Endothelial cell of umbilical vein (primary cell): ENCODE measurements around the gene TARS2. TPM values are rescaled to one million over a fixed set of nuclear protein-coding genes. Genes with fewer than 3 reads are reported as not detected.

Source experiments
- BruUV-seq: library from RNA; stranded (reverse); fragments of 400-500 nt; replicated peaks from 2 replicates; lab custom pipeline; 2021; lab: Mats Ljungman, UMichigan
- CTCF ChIA-PET: fragments of 300-600, 350-600 bp; sonication (Branson Sonifier 250); formaldehyde crosslinking; loops from one replicate; lab custom pipeline; 2021; ENCODE audit warnings: antibody characterized with exemption, inconsistent platforms; lab: Charles Lee
- POLR2A ChIA-PET: fragments of 300-600, 350-600 bp; sonication (Branson Sonifier 250); formaldehyde crosslinking; loops from one replicate; lab custom pipeline; 2021; ENCODE audit warnings: antibody characterized with exemption, inconsistent platforms; lab: Charles Lee
- DNase-seq: peaks from one replicate; pipeline ENCODE4 v3.0.0-alpha.2; 2011; ENCODE audit warnings: low read depth, low spot score
- FAIRE-seq: peaks from 2 replicates; lab custom pipeline; 2011; peaks lifted over from hg19 to GRCh38; lab: Jason Lieb, UNC
- H2AFZ ChIP-seq: 2 replicates; pipeline ENCODE4 v1.6.0; 2012; ENCODE audit warnings: low read depth, low read length, control low read depth, inconsistent platforms
- H3K27ac ChIP-seq: 2 replicates; pipeline ENCODE4 v1.5.1; 2011; ENCODE audit warnings: low read depth, mild to moderate bottlenecking, control low read depth, low read length, moderate library complexity; ENCODE audit not compliant: insufficient read depth
- H3K27me3 ChIP-seq, 2 experiments: 2 replicates each; pipeline versions ENCODE4 v1.6.0 to v1.6.1; 2011; ENCODE audit warnings: low read length in 2 of 2, mixed read lengths in 1 of 2; ENCODE audit not compliant: control insufficient read depth in 2 of 2, insufficient read depth in 2 of 2
- H3K36me3 ChIP-seq, 2 experiments: 2 replicates in 1 of 2; 3 replicates in 1 of 2; pipeline ENCODE4 v1.5.1; 2011; ENCODE audit warnings: low read length in 2 of 2, mild to moderate bottlenecking in 1 of 2, moderate library complexity in 1 of 2; ENCODE audit not compliant: control insufficient read depth in 2 of 2, insufficient read depth in 2 of 2; ENCODE audit errors: extremely low read depth in 1 of 2
- H3K4me1 ChIP-seq: 3 replicates; pipeline ENCODE4 v1.5.1; 2011; ENCODE audit warnings: mild to moderate bottlenecking, low read length; ENCODE audit not compliant: control insufficient read depth, insufficient read depth; ENCODE audit errors: extremely low read depth
- H3K4me2 ChIP-seq: 2 replicates; pipeline ENCODE4 v1.6.1; 2011; ENCODE audit warnings: low read length, control low read depth, mixed read lengths; ENCODE audit not compliant: insufficient read depth
- H3K4me3 ChIP-seq, 3 experiments: fragments of 200-600 bp in 1 of 3; sonication (generic), shearing (Covaris generic) in 1 of 3; replicated peaks in 1 of 3; 2 replicates each; pipeline ENCODE4 v1.5.1; 2011 to 2016; ENCODE audit warnings: control low read depth in 3 of 3, low read length in 3 of 3, mild to moderate bottlenecking in 2 of 3, inconsistent platforms in 1 of 3, low read depth in 1 of 3, moderate library complexity in 1 of 3; ENCODE audit not compliant: insufficient read depth in 1 of 3
- H3K79me2 ChIP-seq: 2 replicates; pipeline ENCODE4 v1.6.0; 2012; ENCODE audit warnings: low read length, inconsistent platforms; ENCODE audit not compliant: control insufficient read depth, insufficient read depth
- H3K9ac ChIP-seq: replicated peaks from 2 replicates; pipeline ENCODE3; 2011; ENCODE audit warnings: low read length, control low read depth; ENCODE audit not compliant: insufficient read depth; ENCODE audit errors: extremely low read depth
- H3K9me1 ChIP-seq: replicated peaks from 3 replicates; pipeline ENCODE4 v1.6.0; 2011; ENCODE audit warnings: mild to moderate bottlenecking, low read length; ENCODE audit not compliant: control insufficient read depth, insufficient read depth; ENCODE audit errors: extremely low read depth
- H3K9me3 ChIP-seq: replicated peaks from 2 replicates; pipeline ENCODE4 v1.5.1; 2012; ENCODE audit warnings: low read length, inconsistent platforms; ENCODE audit not compliant: control insufficient read depth, insufficient read depth
- H4K20me1 ChIP-seq: replicated peaks from 2 replicates; pipeline ENCODE3; 2011; ENCODE audit warnings: mild to moderate bottlenecking, low read length; ENCODE audit not compliant: control insufficient read depth, insufficient read depth; ENCODE audit errors: extremely low read depth
- CTCF ChIP-seq, 2 donors: IDR thresholded peaks; 1 replicate in 1 of 2; 2 replicates in 1 of 2; pipeline ENCODE4 v1.5.1; 2011; ENCODE audit warnings: low read length in 2 of 2, mild to moderate bottlenecking in 2 of 2, moderate library complexity in 2 of 2, control low read depth in 1 of 2, inconsistent platforms in 1 of 2, low read depth in 1 of 2; ENCODE audit not compliant: insufficient read depth in 1 of 2; ENCODE audit errors: extremely low read depth in 1 of 2
- EZH2 ChIP-seq: IDR thresholded peaks from 2 replicates; pipeline ENCODE4 v1.6.1; 2012; ENCODE audit warnings: borderline replicate concordance, low read depth, mild to moderate bottlenecking, moderate library complexity, low read length, inconsistent platforms; ENCODE audit not compliant: severe bottlenecking
- FOS ChIP-seq: IDR thresholded peaks from 2 replicates; pipeline ENCODE4 v1.6.1; 2011; ENCODE audit warnings: mild to moderate bottlenecking, low read length, moderate library complexity, borderline replicate concordance; ENCODE audit not compliant: insufficient read depth
- GATA2 ChIP-seq: IDR thresholded peaks from 2 replicates; pipeline ENCODE4 v1.7.0; 2011; ENCODE audit warnings: low read depth, mild to moderate bottlenecking, moderate library complexity, mixed read lengths, low read length; ENCODE audit not compliant: insufficient read length, insufficient read depth
- JUN ChIP-seq: IDR thresholded peaks from 2 replicates; pipeline ENCODE4 v1.6.1; 2011; ENCODE audit warnings: borderline replicate concordance, low read depth; ENCODE audit not compliant: insufficient read length, insufficient read depth
- MAX ChIP-seq: IDR thresholded peaks from 2 replicates; pipeline ENCODE4 v1.6.1; 2011; ENCODE audit not compliant: insufficient read depth, insufficient read length
- MYC ChIP-seq: IDR thresholded peaks from one replicate; pipeline ENCODE4 v1.6.1; 2011; ENCODE audit warnings: mild to moderate bottlenecking, low read depth, low read length
- POLR2A ChIP-seq: IDR thresholded peaks from 2 replicates; pipeline ENCODE4 v1.6.1; 2012; ENCODE audit warnings: low read depth, mild to moderate bottlenecking, control low read depth, low read length
- POLR2AphosphoS5 ChIP-seq: IDR thresholded peaks from 2 replicates; pipeline ENCODE4 v1.6.1; 2012; ENCODE audit warnings: low read depth, mild to moderate bottlenecking, control low read depth, low read length, moderate library complexity; ENCODE audit not compliant: insufficient read depth
- dilution Hi-C: fragments of 300-500 bp; cut with MboI; formaldehyde crosslinking; loops from one replicate; pipeline ENCODE4 v1.15.0; 2019; ENCODE audit warnings: low sequenced_read_pairs; ENCODE audit not compliant: extremely low pct_ligation_motif_present
- intact Hi-C: fragments of 100-400 bp; cut with micrococcal nuclease; formaldehyde crosslinking; loops from one replicate; pipeline ENCODE4 v1.10.0; 2022
- polyA plus RNA-seq, 4 experiments: library from polyadenylated mRNA; depleted of rRNA in 3 of 4; stranded (reverse) in 3 of 4; unstranded in 1 of 4; fragments of >200 nt; gene quantifications; 2 replicates each; pipeline versions ENCODE4 v1.2.1 to v1.2.3, GENCODE V29; 2011 to 2012; ENCODE audit warnings: missing spikeins in 1 of 4
- total RNA-seq: library from RNA; stranded (reverse); gene quantifications from 2 replicates; pipeline ENCODE4 v1.2.3, GENCODE V29; 2021

TARS2 gene
- total and polyA plus RNA-seq, 2 donors (not counting 3 experiments of a cell fraction or from before 2014, with no cell fraction given), result 21.5 to 22.0 TPM

- Histone ChIP-seq H3K4me2 (no peak overlapping the region), H3K9me1 (no peaks in the 10 kb centered on the region), H3K36me3 (peaks cover 0 to 4% of the 10 kb centered on the region in 2 experiments), H3K27me3 (no peaks in the 10 kb centered on the region), H4K20me1 (no peaks in the 10 kb centered on the region), H2AFZ (no peak overlapping the region), H3K27ac (no peak overlapping the region), H3K79me2 (peaks cover 4% of the 10 kb centered on the region), H3K4me3 (no peak overlapping the region), H3K9ac (no peak overlapping the region), H3K4me1 (peaks cover 39% of the 10 kb centered on the region), H3K9me3 (no peaks in the 10 kb centered on the region)
- dilution Hi-C loops (no loop called here), intact Hi-C loops (no loop called here)
- TF ChIP-seq MAX (no peak), MYC (no peak), POLR2AphosphoS5 (no peak), JUN (no peak), FOS (no peak), CTCF (IDR thresholded peaks at IDR 0.05; ENCODE audit: extremely low read depth in 1 of 2, insufficient read depth in 1 of 2, low read depth in 1 of 2, low read length in 2 of 2) (no peak), EZH2 (no peak), POLR2A (no peak), GATA2 (no peak)
- POLR2A ChIA-PET, result interaction anchor here (0.7 kb wide), 1 partner anchor 21 kb away, joined by 3 read pairs; no protein-coding TSS in a partner anchor
- DNase-seq, result no peak
- CTCF ChIA-PET, result no interaction called here
- no peak for FAIRE-seq
- no TSS peak for BruUV-seq
Measured at GRCh38 chr1:150555971-150556865, 69.0 kb downstream of the TARS2 start.
